GM18499 (cell line): Measurements from ENCODE around the gene GLYATL1B.

ENCODE experiments used
- ATAC-seq: cut with Tn5 transposase; IDR thresholded peaks from one replicate; pipeline ENCODE4 v1.9.1; 2021; ENCODE audit warnings: moderate number of reproducible peaks; ENCODE audit not compliant: insufficient read depth, unreplicated experiment

GLYATL1B gene

DNA sequence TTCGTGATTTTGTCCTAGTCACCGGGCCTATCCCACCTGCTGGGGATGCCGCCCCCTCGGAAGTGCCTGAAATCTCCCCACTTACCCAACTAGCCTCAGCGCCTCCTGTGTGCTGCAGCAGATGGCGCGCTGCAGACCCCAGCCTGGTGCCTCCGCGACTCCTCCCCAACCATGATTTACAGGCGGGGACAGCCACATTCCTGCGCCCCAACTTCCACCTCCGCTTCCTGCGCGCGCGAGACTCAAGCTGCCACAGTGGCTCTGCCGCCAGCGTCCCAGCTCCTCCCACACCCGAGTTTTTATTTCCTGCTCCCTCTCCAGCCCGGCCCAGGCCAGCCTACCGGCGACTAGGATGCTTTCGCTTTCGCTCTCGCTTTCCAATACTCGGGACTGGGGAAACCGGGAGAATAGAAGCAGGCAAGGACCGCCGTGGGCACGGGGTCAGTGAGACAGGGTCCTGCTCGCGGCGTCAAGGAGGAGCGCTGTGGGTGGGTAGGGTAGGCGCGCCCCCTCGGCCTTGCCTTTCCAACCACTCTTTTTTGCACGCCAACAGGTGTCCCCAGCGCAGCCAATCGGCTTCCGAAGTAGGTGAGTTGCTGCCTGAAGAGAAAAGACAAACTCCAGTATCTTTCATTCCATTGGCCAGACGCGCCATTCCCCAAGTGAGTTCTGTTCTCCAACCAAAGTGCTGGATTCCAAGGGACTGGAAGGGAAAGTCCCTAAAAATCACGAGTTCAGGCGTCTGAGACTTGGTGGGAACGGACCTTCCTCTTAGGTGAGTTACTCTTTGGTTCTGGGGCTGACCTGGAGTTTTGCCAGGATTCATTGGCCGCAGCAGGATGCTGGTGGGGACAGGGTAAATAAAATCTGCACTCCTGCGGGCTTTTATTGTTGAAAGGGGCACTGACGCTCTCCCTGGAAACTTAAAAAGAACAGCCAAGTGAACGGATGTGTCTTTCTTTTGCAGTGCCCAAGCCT lies 56.7 kb downstream of the GLYATL1B start, which contains the start of gene FAM111A:
FAM111A (plus strand) TSS at position 327 of the 978 bp plus-strand sequence. CDS start 6,017 bp downstream, outside the sequence.
- peak; percentile 41 for ATAC-seq

DNA sequence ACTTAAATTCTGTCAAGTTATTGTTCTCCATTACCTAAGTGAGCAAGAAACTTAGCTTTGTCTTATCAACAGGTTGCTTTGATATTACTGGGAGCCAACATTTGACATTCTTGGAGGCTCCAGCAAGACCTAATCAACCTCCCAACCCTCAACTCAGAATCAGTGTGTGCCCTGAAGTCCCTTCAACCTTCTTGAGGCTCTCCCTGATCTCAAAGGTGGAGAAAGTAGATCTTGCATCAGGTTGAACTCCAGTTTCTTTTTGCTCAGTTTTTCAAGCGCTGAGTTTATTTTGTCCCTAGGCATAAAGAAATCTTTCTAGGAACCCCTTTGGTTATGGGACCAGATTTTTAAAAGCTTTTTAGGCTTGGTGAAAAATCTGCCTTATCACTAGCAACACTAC lies 58.0 kb downstream of the GLYATL1B start:
- no peak for ATAC-seq
